ENCODE data around the gene PDE3A. TPM values are rescaled to one million over a fixed set of nuclear protein-coding genes. Genes with fewer than 3 reads are reported as not detected.
A peak's percentile ranks its signal among the peaks of the same experiment; 100 is the strongest.

Gene PDE3A
- total and polyA plus RNA-seq, 2 of the 4 experiments (the other 2 are of a cell fraction): 0.09 to 0.18 TPM

- Histone ChIP-seq H3K4me3 (ENCODE audit: insufficient read depth, low read depth, low read length) (no peak overlapping the region), H3K18ac (ENCODE audit: low read depth, low read length) (peak overlapping the region; percentile 53), H2AK9ac (replicated peaks; ENCODE audit: low read depth, low read length, poor library complexity) (peak overlapping the region; percentile 49), H3K9ac (ENCODE audit: low read depth, low read length) (no peak overlapping the region), H3K27me3 (ENCODE audit: control insufficient read depth, insufficient read depth, low read length) (no peaks in the 10 kb centered on the region), H2BK120ac (ENCODE audit: low read depth, low read length) (peak overlapping the region; percentile 84), H3K9me1 (ENCODE audit: insufficient read depth, low read length) (peaks cover 3% of the 10 kb centered on the region), H3K27ac (ENCODE audit: insufficient read depth, low read length) (peak overlapping the region; percentile 42), H3K4me2 (ENCODE audit: low read depth, low read length) (peak overlapping the region; percentile 11; the same call in 1 of the 2 replicates), H4K5ac (ENCODE audit: low read depth, low read length) (peak overlapping the region; percentile 38; the same call in 1 of the 2 replicates), H2BK5ac (ENCODE audit: low read depth, low read length, poor library complexity, severe bottlenecking) (peak overlapping the region; percentile 77), H3K14ac (replicated peaks; ENCODE audit: low read depth, low read length) (peak overlapping the region; percentile 68), H3K4me1 (ENCODE audit: control insufficient read depth, insufficient read depth, low read length) (peaks cover 16% of the 10 kb centered on the region), H3K4ac (ENCODE audit: low read depth, low read length) (peak overlapping the region; percentile 61), H4K91ac (ENCODE audit: insufficient read depth, low read depth, low read length) (peak overlapping the region; percentile 81; the same call in 1 of the 2 replicates), H2AFZ (replicated peaks; ENCODE audit: low read length, poor library complexity) (peak overlapping the region; percentile 54), H3K79me1 (ENCODE audit: low read depth in 1 of 2, low read length in 2 of 2) (no peaks in the 10 kb centered on the region), H3K23ac (ENCODE audit: low read depth, low read length) (no peak overlapping the region), H4K8ac (ENCODE audit: low read depth in 2 of 2, low read length in 2 of 2) (peak overlapping the region; percentile 63 to 76; a peak in 3 of 4 replicates), H3K9me3 (ENCODE audit: control insufficient read depth, insufficient read depth, low read length) (no peaks in the 10 kb centered on the region), H2AK5ac (ENCODE audit: low read depth, low read length) (peak overlapping the region; percentile 96), H3K56ac (ENCODE audit: extremely low read depth, insufficient read depth, low read length) (no peak overlapping the region), H4K20me1 (ENCODE audit: insufficient read depth, low read length) (no peaks in the 10 kb centered on the region), H2BK15ac (ENCODE audit: low read depth, low read length) (peak overlapping the region; percentile 93), H3K36me3 (ENCODE audit: control insufficient read depth, insufficient read depth, low read length) (no peaks in the 10 kb centered on the region), H2BK20ac (ENCODE audit: low read depth, low read length) (peak overlapping the region; percentile 64)
- ATAC-seq (ENCODE audit: low read depth): peak; percentile 40
- TF ChIP-seq, protein P1, sequence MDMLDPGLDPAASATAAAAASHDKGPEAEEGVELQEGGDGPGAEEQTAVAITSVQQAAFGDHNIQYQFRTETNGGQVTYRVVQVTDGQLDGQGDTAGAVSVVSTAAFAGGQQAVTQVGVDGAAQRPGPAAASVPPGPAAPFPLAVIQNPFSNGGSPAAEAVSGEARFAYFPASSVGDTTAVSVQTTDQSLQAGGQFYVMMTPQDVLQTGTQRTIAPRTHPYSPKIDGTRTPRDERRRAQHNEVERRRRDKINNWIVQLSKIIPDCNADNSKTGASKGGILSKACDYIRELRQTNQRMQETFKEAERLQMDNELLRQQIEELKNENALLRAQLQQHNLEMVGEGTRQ (IDR thresholded peaks at IDR 0.05; ENCODE audit: low read depth, low read length): no peak
- peak; percentile 55; the same call in 1 of the 2 replicates for TF ChIP-seq CEBPB (IDR thresholded peaks at IDR 0.05; ENCODE audit: low read depth, low read length)
- TF ChIP-seq FOS (IDR thresholded peaks at IDR 0.05; ENCODE audit: low read depth, low read length): peak; percentile 56
- TF ChIP-seq, protein P2, sequence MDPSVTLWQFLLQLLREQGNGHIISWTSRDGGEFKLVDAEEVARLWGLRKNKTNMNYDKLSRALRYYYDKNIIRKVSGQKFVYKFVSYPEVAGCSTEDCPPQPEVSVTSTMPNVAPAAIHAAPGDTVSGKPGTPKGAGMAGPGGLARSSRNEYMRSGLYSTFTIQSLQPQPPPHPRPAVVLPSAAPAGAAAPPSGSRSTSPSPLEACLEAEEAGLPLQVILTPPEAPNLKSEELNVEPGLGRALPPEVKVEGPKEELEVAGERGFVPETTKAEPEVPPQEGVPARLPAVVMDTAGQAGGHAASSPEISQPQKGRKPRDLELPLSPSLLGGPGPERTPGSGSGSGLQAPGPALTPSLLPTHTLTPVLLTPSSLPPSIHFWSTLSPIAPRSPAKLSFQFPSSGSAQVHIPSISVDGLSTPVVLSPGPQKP (IDR thresholded peaks at IDR 0.05; ENCODE audit: borderline replicate concordance, low read depth, low read length): no peak
- TF ChIP-seq NFE2L2 (IDR thresholded peaks at IDR 0.05; ENCODE audit: low read depth, low read length): no peak
- 20% methylated on average over 1 of the region's 4 CpGs; no CpG with 5 or more reads in 1 of the 2 experiments for WGBS, 2 experiments (ENCODE audit: extremely low coverage in 2 of 2, insufficient read length in 1 of 2)
- dilution Hi-C loops (cut with HindIII; ENCODE audit: low sequenced_read_pairs, unreplicated experiment): no loop called here
- CTCF ChIA-PET: interaction anchor here (0.6 kb wide), 1 partner anchor 17 kb away, joined by 3 read pairs; no protein-coding TSS in a partner anchor
- BruUV-seq (replicated peaks): no TSS peak
- in situ Hi-C loops (cut with MboI; ENCODE audit: low sequenced_read_pairs): no loop called here
- intact Hi-C loops (cut with micrococcal nuclease): no loop called here
- POLR2A ChIA-PET (ENCODE audit: unreplicated experiment): no interaction called here
- DNase-seq: peak; percentile 65
These were observed 124.0 kb downstream of the PDE3A start for GRCh38 chr12:20492251-20492760.

Data from IMR-90 (cell line).